ENCODE data around the gene CPPED1.
"Not testable (repeated sequence)": the region's sequence is repeated elsewhere in the genome, so short reads cannot be mapped to it uniquely, and the experiment has no call there.

CPPED1 gene

GRCh38 chr16:12793865-12794240 lies 9.8 kb downstream of the CPPED1 start:
- Histone ChIP-seq H3K27ac (ENCODE audit: low read length, poor library complexity, severe bottlenecking) (no peak overlapping the region), H3K27me3 (ENCODE audit: control insufficient read depth in 1 of 2, insufficient read depth in 1 of 2, low read length in 2 of 2) (no peaks in the 10 kb centered on the region), H2BK5ac (ENCODE audit: low read depth, low read length, poor library complexity, severe bottlenecking) (no peak overlapping the region), H4K8ac (ENCODE audit: low read length) (no peak overlapping the region), H3K18ac (ENCODE audit: low read depth in 1 of 2, low read length in 2 of 2) (no peak overlapping the region), H2AFZ (ENCODE audit: low read depth, low read length) (no peak overlapping the region), H3K36me3 (ENCODE audit: control insufficient read depth in 1 of 2, insufficient read depth in 2 of 2, low read depth in 1 of 2, low read length in 2 of 2) (peaks cover 0 to 7% of the 10 kb centered on the region in 2 experiments), H3K79me1 (replicated peaks; ENCODE audit: low read length, poor library complexity, severe bottlenecking) (peaks cover 41% of the 10 kb centered on the region), H3K9ac (ENCODE audit: low read length) (no peak overlapping the region), H2BK120ac (ENCODE audit: low read depth, low read length) (no peak overlapping the region), H4K91ac (ENCODE audit: low read length) (no peak overlapping the region), H2BK12ac (ENCODE audit: low read length in 2 of 2) (no peak overlapping the region), H3K4me1 (ENCODE audit: control insufficient read depth, insufficient read depth, low read depth, low read length) (no peaks in the 10 kb centered on the region), H2BK15ac (ENCODE audit: low read depth, poor library complexity, severe bottlenecking) (no peak overlapping the region), H3K9me3 (ENCODE audit: control insufficient read depth, low read length) (no peaks in the 10 kb centered on the region), H3K4me2 (ENCODE audit: low read length, poor library complexity, severe bottlenecking) (no peak overlapping the region), H3K14ac (ENCODE audit: low read length in 2 of 2) (no peak overlapping the region), H3K4ac (ENCODE audit: low read depth in 1 of 2, low read length in 2 of 2) (no peak overlapping the region), H3K4me3 (ENCODE audit: insufficient read depth in 1 of 2, low read depth in 1 of 2, low read length in 2 of 2) (no peak overlapping the region), H2AK5ac (ENCODE audit: low read length, severe bottlenecking) (no peak overlapping the region), H3K23ac (ENCODE audit: low read length in 2 of 2) (no peak overlapping the region)
- no peak for DNase-seq
- WGBS: 87% methylated on average over 3 of the region's 3 CpGs

GRCh38 chr16:12793120-12793864 lies 10.4 kb downstream of the CPPED1 start:
- WGBS: 92% methylated on average over 9 of the region's 9 CpGs

GRCh38 chr16:12792528-12792927 lies 11.2 kb downstream of the CPPED1 start:
- H3K4ac ChIP-seq (ENCODE audit: low read depth in 1 of 2, low read length in 2 of 2); H2BK120ac ChIP-seq (ENCODE audit: low read depth, low read length); H3K27ac ChIP-seq (ENCODE audit: low read length, poor library complexity, severe bottlenecking); H3K27me3 ChIP-seq (ENCODE audit: control insufficient read depth in 1 of 2, insufficient read depth in 1 of 2, low read length in 2 of 2); H3K14ac ChIP-seq (ENCODE audit: low read length in 2 of 2); H3K18ac ChIP-seq (ENCODE audit: low read depth in 1 of 2, low read length in 2 of 2); H3K4me2 ChIP-seq (ENCODE audit: low read length, poor library complexity, severe bottlenecking); DNase-seq; H3K23ac ChIP-seq (ENCODE audit: low read length in 2 of 2); H3K4me1 ChIP-seq (ENCODE audit: control insufficient read depth, insufficient read depth, low read depth, low read length); H2BK15ac ChIP-seq (ENCODE audit: low read depth, poor library complexity, severe bottlenecking); H2AFZ ChIP-seq (ENCODE audit: low read depth, low read length); H3K9me3 ChIP-seq (ENCODE audit: control insufficient read depth, low read length); H2BK5ac ChIP-seq (ENCODE audit: low read depth, low read length, poor library complexity, severe bottlenecking); H2BK12ac ChIP-seq (ENCODE audit: low read length in 2 of 2); H4K91ac ChIP-seq (ENCODE audit: low read length); H4K8ac ChIP-seq (ENCODE audit: low read length); H3K4me3 ChIP-seq (ENCODE audit: insufficient read depth in 1 of 2, low read depth in 1 of 2, low read length in 2 of 2); H3K9ac ChIP-seq (ENCODE audit: low read length); H2AK5ac ChIP-seq (ENCODE audit: low read length, severe bottlenecking); H3K36me3 ChIP-seq (ENCODE audit: control insufficient read depth in 1 of 2, insufficient read depth in 2 of 2, low read depth in 1 of 2, low read length in 2 of 2): not testable (repeated sequence)
- H3K79me1 ChIP-seq (replicated peaks; ENCODE audit: low read length, poor library complexity, severe bottlenecking): peaks cover 42% of the 10 kb centered on the region
- WGBS: 96% methylated on average over 5 of the region's 5 CpGs

More at GRCh38 chr16:12793120-12793864, 10.4 kb downstream of the CPPED1 start:
- no peak overlapping the region for H3K18ac ChIP-seq (ENCODE audit: low read depth in 1 of 2, low read length in 2 of 2)
- no peak overlapping the region for H3K4me3 ChIP-seq (ENCODE audit: insufficient read depth in 1 of 2, low read depth in 1 of 2, low read length in 2 of 2)
- H2BK5ac ChIP-seq (ENCODE audit: low read depth, low read length, poor library complexity, severe bottlenecking): no peak overlapping the region
- H2AK5ac ChIP-seq (ENCODE audit: low read length, severe bottlenecking): no peak overlapping the region
- H3K27me3 ChIP-seq (ENCODE audit: control insufficient read depth in 1 of 2, insufficient read depth in 1 of 2, low read length in 2 of 2): no peaks in the 10 kb centered on the region
- no peak overlapping the region for H2BK12ac ChIP-seq (ENCODE audit: low read length in 2 of 2)
- no peak overlapping the region for H3K4me2 ChIP-seq (ENCODE audit: low read length, poor library complexity, severe bottlenecking)
- no peak overlapping the region for H2AFZ ChIP-seq (ENCODE audit: low read depth, low read length)
- no peaks in the 10 kb centered on the region for H3K4me1 ChIP-seq (ENCODE audit: control insufficient read depth, insufficient read depth, low read depth, low read length)
- no peak overlapping the region for H3K23ac ChIP-seq (ENCODE audit: low read length in 2 of 2)
- no peak overlapping the region for H4K8ac ChIP-seq (ENCODE audit: low read length)
- H3K9me3 ChIP-seq (ENCODE audit: control insufficient read depth, low read length): no peaks in the 10 kb centered on the region
- peak overlapping the region; percentile 56 for H4K91ac ChIP-seq (ENCODE audit: low read length)
- no peak overlapping the region for H3K4ac ChIP-seq (ENCODE audit: low read depth in 1 of 2, low read length in 2 of 2)
- H3K79me1 ChIP-seq (replicated peaks; ENCODE audit: low read length, poor library complexity, severe bottlenecking): peaks cover 43% of the 10 kb centered on the region
- H3K36me3 ChIP-seq (ENCODE audit: control insufficient read depth in 1 of 2, insufficient read depth in 2 of 2, low read depth in 1 of 2, low read length in 2 of 2): peaks cover 0 to 7% of the 10 kb centered on the region in 2 experiments
- no peak overlapping the region for H2BK120ac ChIP-seq (ENCODE audit: low read depth, low read length)
- no peak overlapping the region for H2BK15ac ChIP-seq (ENCODE audit: low read depth, poor library complexity, severe bottlenecking)
- no peak overlapping the region for H3K14ac ChIP-seq (ENCODE audit: low read length in 2 of 2)
- no peak for DNase-seq
- H3K9ac ChIP-seq (ENCODE audit: low read length): no peak overlapping the region
- no peak overlapping the region for H3K27ac ChIP-seq (ENCODE audit: low read length, poor library complexity, severe bottlenecking)

GRCh38 chr16:12791340-12791739 lies 12.3 kb downstream of the CPPED1 start:
- Histone ChIP-seq H3K27ac (ENCODE audit: low read length, poor library complexity, severe bottlenecking) (no peak overlapping the region), H3K18ac (ENCODE audit: low read depth in 1 of 2, low read length in 2 of 2) (no peak overlapping the region), H2BK120ac (ENCODE audit: low read depth, low read length) (no peak overlapping the region), H3K36me3 (ENCODE audit: control insufficient read depth in 1 of 2, insufficient read depth in 2 of 2, low read depth in 1 of 2, low read length in 2 of 2) (peaks cover 4 to 7% of the 10 kb centered on the region in 2 experiments), H3K4ac (ENCODE audit: low read depth in 1 of 2, low read length in 2 of 2) (no peak overlapping the region), H2BK12ac (ENCODE audit: low read length in 2 of 2) (no peak overlapping the region), H2AK5ac (ENCODE audit: low read length, severe bottlenecking) (no peak overlapping the region), H2BK5ac (ENCODE audit: low read depth, low read length, poor library complexity, severe bottlenecking) (no peak overlapping the region), H3K4me3 (ENCODE audit: insufficient read depth in 1 of 2, low read depth in 1 of 2, low read length in 2 of 2) (no peak overlapping the region), H4K8ac (ENCODE audit: low read length) (no peak overlapping the region), H3K14ac (ENCODE audit: low read length in 2 of 2) (no peak overlapping the region), H3K27me3 (ENCODE audit: control insufficient read depth in 1 of 2, insufficient read depth in 1 of 2, low read length in 2 of 2) (no peaks in the 10 kb centered on the region), H2AFZ (ENCODE audit: low read depth, low read length) (no peak overlapping the region), H2BK15ac (ENCODE audit: low read depth, poor library complexity, severe bottlenecking) (no peak overlapping the region), H3K79me1 (replicated peaks; ENCODE audit: low read length, poor library complexity, severe bottlenecking) (peaks cover 37% of the 10 kb centered on the region), H3K4me2 (ENCODE audit: low read length, poor library complexity, severe bottlenecking) (no peak overlapping the region), H4K91ac (ENCODE audit: low read length) (no peak overlapping the region), H3K23ac (ENCODE audit: low read length in 2 of 2) (no peak overlapping the region), H3K9ac (ENCODE audit: low read length) (no peak overlapping the region), H3K9me3 (ENCODE audit: control insufficient read depth, low read length) (peaks cover 15% of the 10 kb centered on the region), H3K4me1 (ENCODE audit: control insufficient read depth, insufficient read depth, low read depth, low read length) (no peaks in the 10 kb centered on the region)
- DNase-seq: no peak
- WGBS: 97% methylated on average over 2 of the region's 2 CpGs

All from mesenchymal stem cell (in vitro differentiated cells and primary cell).